Mammary epithelial cell (primary cell): ENCODE data around the gene PBX1.

Experiments
- EZH2 ChIP-seq: IDR thresholded peaks from 2 replicates; pipeline ENCODE4 v1.6.1; 2012; ENCODE audit warnings: low read length, inconsistent platforms, borderline replicate concordance
- TF ChIP-seq, protein P1 (sequence below), 2 donors: IDR thresholded peaks in 1 of 2; conservative IDR thresholded peaks in 1 of 2; 2 replicates each; pipeline ENCODE4 v1.5.1; 2011 to 2012; ENCODE audit warnings: inconsistent platforms in 2 of 2, low read length in 2 of 2, mild to moderate bottlenecking in 2 of 2, control low read depth in 1 of 2, low read depth in 1 of 2; ENCODE audit not compliant: insufficient read depth in 1 of 2; ENCODE audit errors: extremely low read depth in 1 of 2

DNA sequence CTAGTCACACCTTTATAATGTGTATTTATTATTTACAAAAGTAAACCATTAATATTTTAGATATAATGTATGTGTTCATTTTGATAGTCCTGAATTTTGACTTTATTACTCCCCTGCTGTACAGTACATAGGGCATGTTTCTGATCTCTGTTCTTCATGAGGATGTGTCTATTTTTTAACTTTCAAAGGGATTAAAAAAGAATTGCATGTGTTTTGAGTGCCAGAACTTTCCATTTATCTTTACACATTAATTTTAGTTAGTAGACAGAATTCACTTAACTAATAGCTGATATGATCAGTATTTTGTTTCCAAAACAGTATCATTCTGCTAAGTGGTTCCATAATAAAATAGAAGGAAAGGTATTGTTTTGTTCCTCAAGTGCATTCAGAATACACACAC is 3.1 kb downstream of the PBX1 start:
- TF ChIP-seq, protein P1, sequence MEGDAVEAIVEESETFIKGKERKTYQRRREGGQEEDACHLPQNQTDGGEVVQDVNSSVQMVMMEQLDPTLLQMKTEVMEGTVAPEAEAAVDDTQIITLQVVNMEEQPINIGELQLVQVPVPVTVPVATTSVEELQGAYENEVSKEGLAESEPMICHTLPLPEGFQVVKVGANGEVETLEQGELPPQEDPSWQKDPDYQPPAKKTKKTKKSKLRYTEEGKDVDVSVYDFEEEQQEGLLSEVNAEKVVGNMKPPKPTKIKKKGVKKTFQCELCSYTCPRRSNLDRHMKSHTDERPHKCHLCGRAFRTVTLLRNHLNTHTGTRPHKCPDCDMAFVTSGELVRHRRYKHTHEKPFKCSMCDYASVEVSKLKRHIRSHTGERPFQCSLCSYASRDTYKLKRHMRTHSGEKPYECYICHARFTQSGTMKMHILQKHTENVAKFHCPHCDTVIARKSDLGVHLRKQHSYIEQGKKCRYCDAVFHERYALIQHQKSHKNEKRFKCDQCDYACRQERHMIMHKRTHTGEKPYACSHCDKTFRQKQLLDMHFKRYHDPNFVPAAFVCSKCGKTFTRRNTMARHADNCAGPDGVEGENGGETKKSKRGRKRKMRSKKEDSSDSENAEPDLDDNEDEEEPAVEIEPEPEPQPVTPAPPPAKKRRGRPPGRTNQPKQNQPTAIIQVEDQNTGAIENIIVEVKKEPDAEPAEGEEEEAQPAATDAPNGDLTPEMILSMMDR (conservative IDR thresholded peaks at IDR 0.05 in 1 of 2, IDR thresholded peaks at IDR 0.05 in 1 of 2; ENCODE audit: extremely low read depth in 1 of 2, insufficient read depth in 1 of 2, low read depth in 1 of 2, low read length in 2 of 2): no peak
- TF ChIP-seq EZH2: no peak
